Loucy (cell line): Measurements from ENCODE around the gene YIF1A.

Experiments used
- H2AFZ ChIP-seq: fragments of 200-600 bp; sonication (generic); 2 replicates; pipeline ENCODE4 v1.6.0; 2016; ENCODE audit warnings: antibody characterized with exemption, mild to moderate bottlenecking, low read length, moderate library complexity
- H3F3A ChIP-seq: fragments of 200-600 bp; 2 replicates; pipeline ENCODE4 v1.6.0; 2016; ENCODE audit warnings: antibody characterized with exemption, low read depth, mild to moderate bottlenecking
- H3K27me3 ChIP-seq: fragments of 200-600 bp; sonication (generic); 2 replicates; pipeline ENCODE4 v1.6.1; 2014; ENCODE audit warnings: low read length, mild to moderate bottlenecking; ENCODE audit not compliant: insufficient read depth, poor library complexity, severe bottlenecking
- H3K36me3 ChIP-seq: fragments of 200-600 bp; sonication (generic); 2 replicates; pipeline ENCODE4 v1.6.1; 2016; ENCODE audit warnings: low read length; ENCODE audit not compliant: insufficient read depth
- H3K4me1 ChIP-seq: fragments of 200-600 bp; sonication (generic); 2 replicates; pipeline ENCODE4 v1.5.1; 2014; ENCODE audit warnings: low read length, mild to moderate bottlenecking; ENCODE audit not compliant: insufficient read depth, poor library complexity, severe bottlenecking
- H3K4me2 ChIP-seq: fragments of 200-600 bp; sonication (generic); 2 replicates; pipeline ENCODE4 v1.6.0; 2014; ENCODE audit warnings: antibody characterized with exemption, low read length, low read depth, mild to moderate bottlenecking; ENCODE audit not compliant: poor library complexity, severe bottlenecking
- H3K4me3 ChIP-seq: fragments of 200-600 bp; sonication (generic); 2 replicates; pipeline ENCODE4 v1.5.1; 2014; ENCODE audit warnings: low read length, mild to moderate bottlenecking, mixed read lengths; ENCODE audit not compliant: poor library complexity, severe bottlenecking
- H3K79me2 ChIP-seq: fragments of 200-600 bp; sonication (generic); 2 replicates; pipeline ENCODE4 v1.6.1; 2014; ENCODE audit warnings: low read length; ENCODE audit not compliant: insufficient read depth
- H3K9ac ChIP-seq: fragments of 200-600 bp; sonication (generic); 2 replicates; pipeline ENCODE4 v1.6.0; 2014; ENCODE audit warnings: mild to moderate bottlenecking, low read depth, low read length, moderate library complexity; ENCODE audit not compliant: poor library complexity, severe bottlenecking
- H3K9me2 ChIP-seq: fragments of 200-600 bp; sonication (generic); replicated peaks from 2 replicates; pipeline ENCODE4 v1.6.1; 2016; ENCODE audit warnings: low read depth, low read length, mixed read lengths
- H3K9me3 ChIP-seq: fragments of 200-600 bp; sonication (generic); 2 replicates; pipeline ENCODE4 v1.6.1; 2014; ENCODE audit warnings: mild to moderate bottlenecking, antibody characterized with exemption, low read length, low read depth; ENCODE audit not compliant: insufficient read depth
- H4K20me1 ChIP-seq: fragments of 200-600 bp; sonication (generic); 2 replicates; pipeline ENCODE4 v1.6.0; 2014; ENCODE audit warnings: antibody characterized with exemption, low read length, mild to moderate bottlenecking; ENCODE audit not compliant: insufficient read depth, poor library complexity, severe bottlenecking
- CTCF ChIP-seq: fragments of 200-600 bp; sonication (generic); conservative IDR thresholded peaks from 2 replicates; pipeline ENCODE4 v1.5.1; 2014; ENCODE audit warnings: mild to moderate bottlenecking, antibody characterized with exemption, low read length
- EZH2phosphoT487 ChIP-seq: fragments of 200-600 bp; IDR thresholded peaks from 2 replicates; pipeline ENCODE4 v1.6.1; 2018; ENCODE audit warnings: antibody characterized with exemption, mild to moderate bottlenecking, moderate library complexity, borderline replicate concordance

The YIF1A gene

GRCh38 chr11:66284526-66285078 lies 4.3 kb downstream of the YIF1A start:
- no peaks in the 10 kb centered on the region for H3K9me3 ChIP-seq
- H3K36me3 ChIP-seq: no peaks in the 10 kb centered on the region
- peaks cover 19% of the 10 kb centered on the region for H3K4me1 ChIP-seq
- no peaks in the 10 kb centered on the region for H3K9me2 ChIP-seq
- no peaks in the 10 kb centered on the region for H4K20me1 ChIP-seq
- H3K27me3 ChIP-seq: no peaks in the 10 kb centered on the region
- H3F3A ChIP-seq: no peaks in the 10 kb centered on the region
- TF ChIP-seq CTCF: no peak
- no peak for TF ChIP-seq EZH2phosphoT487
- H3K4me3 ChIP-seq: no peak overlapping the region
- peaks cover 14% of the 10 kb centered on the region for H3K79me2 ChIP-seq
- H2AFZ ChIP-seq: no peak overlapping the region
- H3K4me2 ChIP-seq: no peak overlapping the region
- H3K9ac ChIP-seq: no peak overlapping the region

GRCh38 chr11:66283461-66284105 lies 5.4 kb downstream of the YIF1A start:
- Histone ChIP-seq H3K4me1 (peaks cover 16% of the 10 kb centered on the region), H2AFZ (no peak overlapping the region), H3K4me2 (no peak overlapping the region), H3F3A (no peaks in the 10 kb centered on the region), H3K9ac (no peak overlapping the region), H3K9me3 (no peaks in the 10 kb centered on the region), H3K36me3 (no peaks in the 10 kb centered on the region), H3K79me2 (peaks cover 14% of the 10 kb centered on the region), H3K27me3 (no peaks in the 10 kb centered on the region), H4K20me1 (peaks cover 3% of the 10 kb centered on the region), H3K9me2 (no peaks in the 10 kb centered on the region), H3K4me3 (no peak overlapping the region)
- TF ChIP-seq CTCF (no peak), EZH2phosphoT487 (no peak)

- H2AFZ ChIP-seq: no peak overlapping the region
- H3K36me3 ChIP-seq: no peaks in the 10 kb centered on the region
- no peak overlapping the region for H3K4me3 ChIP-seq
- TF ChIP-seq CTCF (peak; percentile 76), EZH2phosphoT487 (no peak)
- H3K9me3 ChIP-seq: no peaks in the 10 kb centered on the region
- H4K20me1 ChIP-seq: peaks cover 3% of the 10 kb centered on the region
- H3K9ac ChIP-seq: no peak overlapping the region
- H3K9me2 ChIP-seq: no peaks in the 10 kb centered on the region
- H3K27me3 ChIP-seq: no peaks in the 10 kb centered on the region
- peaks cover 9% of the 10 kb centered on the region for H3K4me1 ChIP-seq
- H3K79me2 ChIP-seq: peaks cover 5% of the 10 kb centered on the region; the same call in 1 of the 2 replicates
- H3F3A ChIP-seq: no peaks in the 10 kb centered on the region
- peak overlapping the region; percentile 25 for H3K4me2 ChIP-seq
Measured at GRCh38 chr11:66282468-66283455, 6.2 kb downstream of the YIF1A start.
